GM21619 (cell line): ENCODE results near the gene SCNN1B.
"Not testable (repeated sequence)": the region's sequence is repeated elsewhere in the genome, so short reads cannot be mapped to it uniquely, and the experiment has no call there.

ENCODE experiments used
- ATAC-seq: cut with Tn5 transposase; IDR thresholded peaks from one replicate; pipeline ENCODE4 v1.9.1; 2021; ENCODE audit not compliant: unreplicated experiment

The SCNN1B gene

DNA sequence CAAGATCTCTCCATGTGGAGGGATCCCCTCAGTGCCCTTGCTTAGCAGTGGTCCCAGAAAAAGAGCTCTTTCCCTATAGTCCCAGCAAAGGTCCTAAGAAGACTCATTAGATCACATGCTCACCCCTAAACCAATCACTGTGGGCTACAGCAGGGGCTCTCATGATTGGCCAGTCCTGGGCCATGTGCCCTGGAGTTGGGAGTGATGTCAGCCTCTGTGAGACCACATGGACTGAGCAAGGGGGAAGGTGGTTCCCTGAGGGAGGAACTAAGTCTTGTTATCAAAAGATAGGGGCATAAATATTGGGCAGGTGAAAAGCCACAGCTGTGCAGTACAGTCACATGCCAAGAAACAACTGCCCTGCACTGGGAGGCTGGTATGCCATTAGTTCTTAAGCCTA lies 51.3 kb downstream of the SCNN1B start:
- ATAC-seq, result no peak

DNA sequence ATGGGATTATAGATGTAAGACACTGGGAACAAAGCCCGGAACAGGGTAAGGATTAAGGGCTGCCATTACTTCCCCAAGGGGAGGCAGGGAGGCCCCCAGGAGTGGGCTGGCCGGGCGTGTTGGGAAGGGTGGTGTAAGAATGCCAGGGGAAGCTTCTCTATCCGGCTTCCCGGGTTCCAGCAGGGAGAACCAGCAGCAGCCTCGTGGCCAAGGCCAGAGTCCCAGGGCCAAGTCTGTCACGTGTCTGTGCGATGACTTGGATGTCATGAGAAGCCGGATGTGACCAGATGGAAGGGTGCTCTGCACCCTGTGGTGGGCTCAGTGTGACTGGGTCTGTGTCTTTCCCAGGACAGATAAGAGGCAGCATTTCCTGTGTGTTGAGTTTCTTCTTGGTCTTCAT lies 52.1 kb downstream of the SCNN1B start:
- no peak for ATAC-seq

DNA sequence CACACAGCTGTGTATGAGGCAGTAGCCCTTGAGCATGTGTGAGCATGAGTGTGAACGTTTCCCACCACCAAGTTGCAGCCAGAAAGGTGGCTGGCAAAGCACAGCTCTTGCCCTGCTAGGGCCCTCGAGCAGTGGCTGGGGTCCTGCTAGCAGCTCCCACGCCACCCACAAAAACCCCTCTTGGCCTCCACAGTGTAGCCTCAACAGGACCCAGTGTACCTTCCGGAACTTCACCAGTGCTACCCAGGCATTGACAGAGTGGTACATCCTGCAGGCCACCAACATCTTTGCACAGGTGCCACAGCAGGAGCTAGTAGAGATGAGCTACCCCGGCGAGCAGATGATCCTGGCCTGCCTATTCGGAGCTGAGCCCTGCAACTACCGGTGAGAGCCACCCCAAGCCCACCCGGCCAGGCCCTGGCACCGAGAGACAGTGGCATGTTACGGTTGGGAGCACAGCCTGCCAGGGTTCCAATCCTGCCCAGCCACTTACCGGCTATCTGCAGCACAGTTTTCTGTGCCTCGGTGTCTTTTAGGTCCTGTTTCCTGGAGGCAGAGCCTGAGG lies 53.1 kb downstream of the SCNN1B start:
- no peak for ATAC-seq

DNA sequence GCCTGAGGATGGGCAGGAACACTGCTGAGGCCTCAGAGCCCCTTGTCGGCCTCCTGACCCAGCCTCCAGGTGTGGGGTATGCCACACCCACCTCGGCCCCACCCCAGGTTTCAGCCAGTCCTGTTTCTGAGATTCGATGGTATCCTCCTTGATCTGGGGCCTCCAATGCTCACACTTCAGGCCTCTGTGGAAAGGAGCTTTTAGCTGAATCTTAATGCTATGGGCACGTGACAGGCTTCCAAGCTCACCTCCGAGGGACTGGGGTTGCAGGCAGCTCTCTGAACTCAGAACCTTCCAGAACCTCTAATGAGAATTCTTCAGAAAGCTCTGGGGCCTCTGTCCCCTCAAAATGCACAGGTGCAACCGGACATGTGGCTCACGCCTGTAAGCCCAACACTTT lies 54.8 kb downstream of the SCNN1B start:
- no peak for ATAC-seq

DNA sequence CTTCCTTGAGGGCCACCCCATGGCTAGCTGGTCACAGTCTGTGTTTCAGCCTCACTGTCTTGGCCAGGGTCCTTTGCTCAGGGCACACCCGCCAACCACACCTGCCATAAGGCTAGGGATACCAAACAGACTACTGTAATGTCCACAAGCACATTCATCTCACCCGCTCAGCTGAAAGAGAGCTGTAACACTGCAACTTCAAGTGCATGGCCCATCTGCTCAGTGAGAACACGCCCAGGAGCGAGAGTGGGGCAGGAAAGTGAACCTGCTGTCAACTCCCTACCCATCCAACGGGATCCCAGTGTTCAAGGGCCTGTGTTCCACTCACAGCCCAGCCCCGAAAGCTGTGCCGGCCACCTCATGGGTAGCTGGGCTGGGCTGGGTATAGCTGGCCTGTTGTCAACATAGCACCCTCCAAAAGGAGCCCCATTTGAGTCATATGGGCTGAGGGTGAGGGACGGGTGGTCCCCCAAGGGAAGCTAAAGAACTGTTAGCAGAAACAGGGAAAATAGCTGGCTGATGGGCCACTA lies 55.7 kb downstream of the SCNN1B start:
- ATAC-seq, result no peak

DNA sequence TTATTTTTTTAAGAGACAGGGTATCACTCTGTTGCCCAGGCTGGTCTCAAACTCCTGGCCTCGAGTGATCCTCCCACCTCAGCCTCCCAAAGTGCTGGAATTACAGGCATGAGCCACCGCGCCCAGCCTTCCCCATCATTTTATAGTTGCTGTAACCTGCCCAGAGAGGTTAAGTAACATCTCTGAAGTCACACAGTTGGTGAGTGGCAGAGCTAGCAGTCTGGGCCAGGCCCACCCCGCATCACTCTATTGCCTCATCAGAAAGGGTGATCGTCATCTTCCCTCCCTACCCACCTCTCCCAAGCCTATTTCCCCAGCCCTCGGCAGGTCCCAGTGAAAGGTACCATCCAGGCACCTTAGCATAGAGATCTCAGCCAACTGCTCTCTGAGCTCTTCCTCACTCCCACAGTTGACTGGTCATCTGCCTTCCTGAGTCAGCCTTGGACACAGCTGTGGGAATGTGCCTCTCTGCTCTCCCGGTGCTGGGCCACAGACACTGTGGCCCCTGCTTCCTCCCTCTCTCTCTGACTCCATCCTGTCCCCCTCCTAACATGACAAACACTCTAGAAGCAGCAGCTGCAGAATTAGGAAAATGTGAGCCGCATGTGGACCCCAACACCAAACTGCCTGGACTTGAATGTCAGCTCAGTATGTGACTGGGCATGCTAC lies 57.1 kb downstream of the SCNN1B start:
- ATAC-seq, result no peak

DNA sequence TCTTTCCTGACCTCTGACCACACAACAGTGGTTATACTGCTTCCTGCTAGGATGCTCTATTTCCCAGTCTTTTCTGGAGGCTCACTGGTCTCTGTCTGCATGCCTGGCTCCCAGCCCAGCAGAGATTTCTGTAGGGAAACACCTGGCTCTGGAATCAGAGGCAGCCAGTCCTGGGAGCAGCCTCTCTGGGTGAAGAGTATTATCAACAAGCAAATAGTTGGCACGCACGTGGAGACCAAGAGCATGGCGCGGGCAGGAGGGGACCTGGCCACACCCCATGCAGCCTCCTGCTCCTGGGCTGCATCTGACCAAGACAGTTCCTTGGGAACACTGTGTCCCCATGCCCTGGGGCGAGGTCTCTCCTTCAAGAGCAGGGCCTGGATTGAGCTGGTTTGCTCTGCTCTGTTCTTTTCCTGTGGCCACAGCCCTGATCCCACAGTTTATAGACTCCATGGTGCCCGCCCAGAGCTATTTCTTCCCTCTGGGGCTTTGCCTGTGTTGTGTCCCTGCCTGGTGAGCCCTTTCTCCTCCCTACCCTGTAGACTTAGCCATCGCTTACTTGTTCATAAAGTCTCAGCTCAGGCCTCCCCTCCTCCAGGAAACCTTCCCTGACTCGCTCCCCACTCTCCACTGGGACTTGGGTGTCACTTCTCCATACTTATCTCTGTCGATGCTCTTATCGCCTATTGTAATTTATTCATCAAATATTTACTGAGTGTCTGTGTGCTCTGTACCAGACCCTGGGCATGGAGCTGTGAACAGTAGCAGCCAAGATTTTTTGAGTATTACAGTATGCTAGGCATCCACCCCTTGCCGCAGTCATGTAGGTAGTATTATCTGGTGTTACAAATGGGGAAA lies 60.6 kb downstream of the SCNN1B start:
- ATAC-seq, result no peak

DNA sequence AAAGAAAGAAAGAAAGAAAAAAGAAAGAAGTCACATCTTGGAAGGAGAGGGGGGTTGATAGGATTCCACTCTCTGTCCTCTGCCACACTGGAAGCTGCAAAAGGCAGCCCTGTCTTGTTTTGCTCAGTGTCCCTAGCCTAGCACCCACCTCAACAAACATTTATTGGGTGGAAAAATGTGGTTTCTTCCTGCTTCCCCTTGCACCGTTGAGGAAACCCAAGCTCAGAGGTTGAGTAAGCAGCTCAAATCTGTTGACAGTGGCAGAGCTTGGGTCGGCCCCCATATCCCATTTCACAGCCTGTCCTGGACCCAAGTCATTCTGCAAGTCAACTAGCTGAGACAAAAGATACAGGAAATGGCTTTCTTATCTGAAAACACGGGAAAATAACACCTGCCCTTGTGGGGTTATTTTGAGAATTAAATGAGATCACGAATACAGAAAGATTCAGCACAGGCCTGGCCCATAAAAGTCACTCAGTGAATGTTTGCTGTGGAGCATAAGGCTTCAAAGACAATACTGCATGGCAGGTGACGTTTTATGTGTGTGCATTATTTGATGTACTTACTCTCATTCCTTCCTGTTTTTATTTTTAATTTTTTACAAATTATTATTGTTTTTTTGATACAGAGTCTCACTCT lies 63.6 kb downstream of the SCNN1B start:
- no peak for ATAC-seq

DNA sequence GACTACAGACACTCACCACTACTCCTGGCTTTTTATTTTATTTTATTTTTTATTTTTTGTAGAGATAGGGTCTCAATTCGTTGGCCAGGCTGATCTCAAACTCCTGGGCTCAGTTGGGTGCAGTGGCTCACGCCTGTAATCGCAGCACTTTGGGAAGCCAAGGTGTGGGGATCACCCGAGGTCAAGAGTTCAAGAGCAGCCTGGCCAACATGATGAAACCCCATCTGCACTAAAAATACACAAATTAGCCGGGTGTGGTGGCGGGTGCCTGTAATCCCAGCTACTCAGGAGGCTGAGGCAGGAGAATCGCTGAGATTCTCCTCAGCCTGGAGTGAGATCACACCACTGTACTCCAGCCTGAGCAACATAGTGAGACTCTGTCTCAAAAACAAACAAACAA lies 64.2 kb downstream of the SCNN1B start:
- not testable (repeated sequence) for ATAC-seq

DNA sequence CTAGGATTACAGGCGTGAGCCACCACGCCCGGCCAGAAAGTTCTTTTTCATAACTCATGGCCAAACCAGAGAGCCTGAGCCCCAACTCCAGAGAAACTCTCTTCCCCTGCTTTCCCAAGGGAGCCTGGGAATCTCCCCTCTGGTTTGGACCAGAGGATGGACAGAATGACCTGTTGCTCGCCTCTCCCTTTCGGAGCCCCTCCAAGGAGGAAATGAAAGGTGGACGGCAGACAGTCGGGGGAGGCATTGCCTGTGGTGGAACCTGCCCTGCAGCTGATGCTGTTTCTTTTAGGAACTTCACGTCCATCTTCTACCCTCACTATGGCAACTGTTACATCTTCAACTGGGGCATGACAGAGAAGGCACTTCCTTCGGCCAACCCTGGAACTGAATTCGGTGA lies 65.5 kb downstream of the SCNN1B start:
- ATAC-seq, result no peak

DNA sequence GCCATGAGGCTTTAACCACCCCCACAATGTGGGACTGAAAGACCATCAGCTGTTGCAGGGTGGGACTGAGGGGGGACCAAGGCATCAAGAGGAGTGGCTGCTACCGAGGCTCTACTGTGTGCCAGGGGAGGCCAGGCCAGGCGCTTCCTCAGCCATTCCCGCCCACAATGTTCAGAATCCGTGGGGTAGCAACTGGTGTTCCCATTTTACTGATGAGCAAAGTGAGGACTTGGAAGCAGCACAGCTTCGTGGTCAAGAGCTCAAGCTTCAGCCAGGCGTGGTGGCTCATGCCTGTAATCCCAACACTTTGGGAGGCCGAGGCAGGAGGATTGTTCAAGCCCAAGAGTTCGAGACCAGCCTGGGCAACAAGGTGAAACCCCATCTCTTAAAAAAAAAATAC lies 65.9 kb downstream of the SCNN1B start:
- no peak for ATAC-seq

DNA sequence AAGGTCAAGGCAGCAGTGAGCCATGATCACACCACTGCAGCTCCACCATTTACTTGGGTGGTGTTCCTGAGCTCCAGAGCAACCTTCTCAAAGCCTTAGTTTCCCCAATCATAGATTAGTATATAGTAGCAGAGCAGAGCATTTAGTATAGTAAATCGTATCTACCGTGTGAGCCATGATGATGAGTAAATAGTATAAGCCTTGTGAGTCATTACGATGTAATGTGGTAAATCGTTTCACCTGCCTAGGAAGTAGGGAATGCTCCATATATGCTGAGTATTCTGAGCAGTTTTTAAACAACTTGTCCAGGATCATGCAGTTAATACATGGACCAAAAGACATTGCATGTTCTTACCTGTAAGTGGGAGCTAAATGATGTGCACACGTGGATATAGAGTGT lies 66.4 kb downstream of the SCNN1B start:
- ATAC-seq, result no peak

DNA sequence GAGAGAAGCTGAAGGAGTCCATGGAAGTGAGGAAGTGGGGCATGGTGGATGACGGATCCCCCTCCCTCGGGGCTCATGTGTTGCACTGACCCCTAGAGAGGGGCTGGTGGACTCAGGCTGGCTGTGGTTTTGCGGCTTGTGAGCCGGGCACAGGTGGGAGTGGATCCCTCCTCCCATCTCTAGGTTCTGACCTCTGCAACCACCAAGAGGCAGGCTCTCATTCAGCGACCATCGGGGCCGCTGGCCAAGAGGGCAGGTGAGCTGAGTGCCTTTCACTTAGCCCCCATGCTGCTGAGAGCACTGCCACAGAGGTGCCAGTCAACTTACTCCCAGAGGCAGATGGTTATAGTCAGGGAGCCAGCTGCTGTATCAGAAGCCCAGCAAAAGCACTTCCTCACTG lies 67.3 kb downstream of the SCNN1B start:
- ATAC-seq, result no peak

DNA sequence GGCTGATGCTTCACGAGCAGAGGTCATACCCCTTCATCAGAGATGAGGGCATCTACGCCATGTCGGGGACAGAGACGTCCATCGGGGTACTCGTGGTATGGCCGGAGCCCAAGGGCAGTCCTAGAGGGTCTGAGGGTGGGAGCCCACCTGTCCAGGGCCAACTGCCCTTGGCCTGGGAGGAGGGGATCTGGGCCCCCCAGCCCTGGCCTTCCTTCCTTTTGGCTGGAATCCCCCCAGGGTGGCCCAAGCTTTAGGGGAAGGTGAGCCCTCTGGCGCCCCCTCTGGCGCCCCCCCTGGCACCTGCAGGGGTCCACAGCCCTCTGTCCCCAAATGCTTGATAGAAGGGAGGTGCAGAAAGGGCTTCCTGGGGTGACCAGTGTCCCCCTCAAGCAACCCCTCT lies 69.3 kb downstream of the SCNN1B start:
- no peak for ATAC-seq

DNA sequence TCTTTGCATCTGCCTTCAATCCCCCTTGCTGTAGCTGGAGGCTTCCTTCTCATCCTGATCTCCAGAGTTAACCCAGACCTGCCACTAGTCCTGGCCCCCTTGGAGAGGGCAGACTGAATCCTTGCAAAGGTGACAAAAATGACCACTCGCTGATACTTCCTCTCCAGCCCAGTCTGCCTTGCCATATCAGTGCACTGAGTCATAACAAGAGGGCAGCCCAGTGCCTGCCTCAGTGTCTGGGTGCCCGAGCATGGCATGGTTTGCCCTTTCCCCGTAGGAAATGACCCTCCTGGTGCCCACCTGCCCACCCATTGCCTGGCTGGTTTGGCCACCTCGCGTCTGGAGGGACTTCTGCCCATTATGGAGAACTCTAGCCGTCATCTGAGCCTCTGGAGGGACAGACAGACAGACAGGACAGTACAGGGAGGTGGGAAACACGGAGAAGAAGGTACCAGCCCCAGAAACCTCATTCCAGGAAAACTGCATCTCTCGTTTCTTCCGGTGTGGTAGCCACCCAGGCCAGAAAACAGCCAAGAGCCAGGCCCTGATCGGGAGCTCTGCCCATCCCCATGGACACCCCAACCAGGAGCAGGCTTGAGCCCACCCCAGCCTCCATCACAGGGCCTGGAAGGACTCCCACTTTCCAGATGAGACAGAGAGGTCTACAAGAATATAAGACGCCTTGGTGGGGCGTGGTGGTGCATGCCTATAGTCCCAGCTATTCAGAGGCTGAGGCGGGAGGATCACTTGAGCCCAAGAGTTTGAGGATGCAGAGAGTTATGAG lies 71.5 kb downstream of the SCNN1B start:
- ATAC-seq, result no peak

DNA sequence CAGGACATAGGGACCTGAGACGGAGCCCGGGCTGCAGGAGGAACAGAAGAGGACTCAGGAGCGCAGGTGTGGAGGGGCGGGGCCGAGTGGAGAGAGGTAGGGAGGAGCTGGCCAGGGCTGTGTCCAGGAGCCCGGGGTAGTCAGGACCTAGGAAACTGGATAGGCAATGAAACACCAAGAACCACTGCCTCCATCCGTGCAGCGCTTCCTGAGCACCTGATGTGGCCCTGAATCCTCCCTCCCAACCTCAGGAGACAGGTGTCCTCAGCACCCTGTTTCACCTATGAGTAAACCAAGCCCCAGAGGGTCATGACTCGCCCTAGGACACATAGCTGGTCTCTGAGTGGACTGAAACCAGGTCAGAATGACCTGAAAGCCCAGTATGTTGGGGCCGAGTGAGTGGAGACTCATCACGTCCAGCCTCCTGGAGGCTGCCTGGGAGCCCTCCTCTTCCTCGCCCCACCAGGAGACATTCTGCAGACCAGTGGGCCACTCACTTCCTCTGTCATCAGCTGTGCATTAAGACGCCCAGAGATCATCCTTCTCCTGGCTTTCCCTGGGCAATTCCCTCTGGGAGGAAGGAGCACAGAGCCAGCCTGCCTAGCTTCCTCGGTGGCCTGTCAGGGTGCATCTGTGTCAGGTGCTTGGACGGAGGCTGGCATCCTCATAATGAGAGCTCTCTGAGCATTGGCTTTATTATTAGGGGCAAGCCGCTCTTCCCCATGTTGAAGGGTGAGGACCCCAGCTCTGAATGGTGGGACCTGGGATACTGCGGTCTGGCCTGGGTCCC lies 72.8 kb downstream of the SCNN1B start:
- ATAC-seq, result no peak

DNA sequence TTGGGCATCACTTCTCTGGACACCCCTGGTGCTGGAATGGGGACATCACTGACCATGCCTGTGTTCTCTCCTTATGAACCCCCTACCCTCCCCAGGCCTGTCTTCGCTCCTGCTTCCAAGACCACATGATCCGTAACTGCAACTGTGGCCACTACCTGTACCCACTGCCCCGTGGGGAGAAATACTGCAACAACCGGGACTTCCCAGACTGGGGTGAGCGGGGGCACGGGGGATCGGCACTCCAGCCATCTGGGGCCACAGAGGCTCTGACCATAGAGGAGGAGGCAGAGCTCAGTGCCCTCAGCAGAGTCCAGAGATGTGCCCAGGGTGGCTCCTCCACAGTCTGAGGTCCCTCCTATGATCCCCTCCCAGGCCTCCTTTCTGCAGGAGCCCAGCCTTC lies 73.5 kb downstream of the SCNN1B start:
- no peak for ATAC-seq

DNA sequence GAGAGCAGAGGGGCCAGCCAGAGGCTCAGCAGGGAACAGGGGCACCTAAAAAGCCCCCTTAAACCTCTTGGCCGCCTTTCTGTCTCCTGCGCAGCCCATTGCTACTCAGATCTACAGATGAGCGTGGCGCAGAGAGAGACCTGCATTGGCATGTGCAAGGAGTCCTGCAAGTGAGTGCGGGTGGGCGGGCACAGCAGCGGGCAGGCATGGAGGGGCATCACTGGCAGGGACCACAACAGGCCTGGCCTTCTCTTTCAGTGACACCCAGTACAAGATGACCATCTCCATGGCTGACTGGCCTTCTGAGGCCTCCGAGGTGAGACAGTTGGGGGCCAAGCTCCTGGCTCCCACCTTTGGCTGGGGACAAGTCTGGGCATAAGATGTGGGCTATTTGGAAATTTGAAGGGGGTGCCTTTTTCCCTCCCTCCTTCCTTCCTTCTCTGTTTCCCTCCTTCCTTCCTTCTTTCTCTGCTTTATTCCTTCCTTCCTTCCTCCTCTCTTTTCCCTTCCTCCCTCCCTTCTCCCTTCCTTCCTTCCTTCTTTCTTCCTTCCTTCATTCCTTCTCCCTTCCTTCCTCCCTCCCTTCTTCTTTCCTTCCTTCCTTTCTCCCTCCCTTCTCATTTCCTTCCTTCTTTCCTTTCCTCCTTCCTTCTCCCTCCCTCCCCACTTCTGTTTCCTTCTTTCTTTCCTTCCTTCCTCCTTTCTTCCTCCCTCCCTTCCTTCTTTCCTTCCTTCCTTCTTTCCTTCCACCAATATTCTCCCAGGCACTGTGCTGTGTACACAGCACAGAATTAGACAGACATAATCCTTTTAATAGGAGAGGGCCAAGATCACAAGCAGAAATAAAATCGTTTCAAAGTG lies 75.2 kb downstream of the SCNN1B start:
- no peak for ATAC-seq

DNA sequence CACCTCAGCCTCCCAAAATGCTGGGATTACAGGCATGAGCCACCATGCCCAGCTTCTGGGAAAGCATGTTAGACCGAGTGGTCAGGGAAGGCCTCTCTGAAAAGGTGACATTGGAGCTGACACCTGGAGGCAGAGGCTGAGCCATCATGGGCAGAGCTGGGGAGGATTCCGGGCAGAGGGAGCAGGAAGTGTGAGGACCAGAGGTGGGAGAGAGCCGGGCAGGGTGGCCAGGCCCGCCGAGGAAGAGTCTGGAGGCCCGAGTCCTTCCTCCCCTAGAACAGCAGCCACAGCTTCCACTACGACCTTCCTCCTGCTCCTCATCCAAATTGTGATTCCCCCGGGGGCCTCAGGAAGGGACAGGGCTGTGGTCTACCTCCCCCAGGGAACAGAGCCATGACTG lies 76.2 kb downstream of the SCNN1B start:
- ATAC-seq, result no peak
